ENCODE data around the gene GNAS-AS1. TPM values are rescaled to one million over a fixed set of nuclear protein-coding genes. Genes with fewer than 3 reads are reported as not detected.
"Not testable (repeated sequence)": the region's sequence is repeated elsewhere in the genome, so short reads cannot be mapped to it uniquely, and the experiment has no call there.

GNAS-AS1 gene
- total RNA-seq, 6 experiments from 2014 or later = 1.0 to 1.5 (median 1.3) TPM

DNA sequence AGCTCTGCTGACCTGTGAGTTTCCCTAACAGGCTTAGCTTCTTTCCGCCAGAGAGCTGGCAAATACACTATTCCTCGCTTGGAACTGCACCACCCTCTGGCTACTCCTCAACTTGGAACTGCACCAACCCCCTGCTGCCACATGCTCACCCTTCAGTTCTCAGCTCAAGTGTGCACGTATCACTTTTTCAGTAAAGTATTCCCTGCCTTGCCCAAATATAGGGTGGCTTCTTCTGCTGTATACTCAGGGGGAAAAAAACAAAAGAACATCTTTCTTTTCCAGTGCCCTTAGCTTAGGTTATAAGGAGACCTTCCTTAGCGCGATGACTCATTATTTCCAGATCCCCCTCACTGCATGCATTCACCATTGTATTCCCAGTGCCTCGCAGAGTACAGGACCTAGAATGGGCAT is 21.2 kb downstream of the GNAS-AS1 start:
- TF ChIP-seq, protein P1, sequence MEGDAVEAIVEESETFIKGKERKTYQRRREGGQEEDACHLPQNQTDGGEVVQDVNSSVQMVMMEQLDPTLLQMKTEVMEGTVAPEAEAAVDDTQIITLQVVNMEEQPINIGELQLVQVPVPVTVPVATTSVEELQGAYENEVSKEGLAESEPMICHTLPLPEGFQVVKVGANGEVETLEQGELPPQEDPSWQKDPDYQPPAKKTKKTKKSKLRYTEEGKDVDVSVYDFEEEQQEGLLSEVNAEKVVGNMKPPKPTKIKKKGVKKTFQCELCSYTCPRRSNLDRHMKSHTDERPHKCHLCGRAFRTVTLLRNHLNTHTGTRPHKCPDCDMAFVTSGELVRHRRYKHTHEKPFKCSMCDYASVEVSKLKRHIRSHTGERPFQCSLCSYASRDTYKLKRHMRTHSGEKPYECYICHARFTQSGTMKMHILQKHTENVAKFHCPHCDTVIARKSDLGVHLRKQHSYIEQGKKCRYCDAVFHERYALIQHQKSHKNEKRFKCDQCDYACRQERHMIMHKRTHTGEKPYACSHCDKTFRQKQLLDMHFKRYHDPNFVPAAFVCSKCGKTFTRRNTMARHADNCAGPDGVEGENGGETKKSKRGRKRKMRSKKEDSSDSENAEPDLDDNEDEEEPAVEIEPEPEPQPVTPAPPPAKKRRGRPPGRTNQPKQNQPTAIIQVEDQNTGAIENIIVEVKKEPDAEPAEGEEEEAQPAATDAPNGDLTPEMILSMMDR (IDR thresholded peaks at IDR 0.05) = no peak
- no peak for DNase-seq
- Mint-ChIP-seq H3K4me1 (ENCODE audit: low read depth) (no peaks in the 10 kb centered on the region), H3K9me3 (no peaks in the 10 kb centered on the region), H3K4me3 (no peak overlapping the region), H3K36me3 (ENCODE audit: low read depth) (peaks cover 15% of the 10 kb centered on the region; the same call in 1 of the 2 replicates), H3K27me3 (ENCODE audit: insufficient read depth) (peaks cover 15% of the 10 kb centered on the region), H3K27ac (no peak overlapping the region)

DNA sequence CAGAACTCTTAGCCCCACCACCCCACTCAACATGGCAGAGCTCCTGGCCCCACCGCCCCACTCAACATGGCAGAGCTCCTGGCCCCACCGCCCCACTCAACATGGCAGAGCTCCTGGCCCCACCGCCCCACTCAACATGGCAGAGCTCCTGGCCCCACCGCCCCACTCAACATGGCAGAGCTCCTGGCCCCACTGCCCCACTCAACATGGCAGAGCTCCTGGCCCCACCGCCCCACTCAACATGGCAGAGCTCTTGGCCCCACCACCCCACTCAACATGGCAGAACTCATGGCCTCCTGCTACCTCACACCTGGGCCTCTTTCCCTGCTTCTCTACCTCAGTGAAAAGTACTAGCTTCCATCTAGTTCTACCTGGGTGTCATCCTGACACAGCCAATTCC is 21.9 kb downstream of the GNAS-AS1 start:
- not testable (repeated sequence) for H3K4me3 Mint-ChIP-seq; H3K9me3 Mint-ChIP-seq; H3K27ac Mint-ChIP-seq; DNase-seq; H3K4me1 Mint-ChIP-seq (ENCODE audit: low read depth)
- peaks cover 15% of the 10 kb centered on the region; the same call in 1 of the 2 replicates for H3K36me3 Mint-ChIP-seq (ENCODE audit: low read depth)
- H3K27me3 Mint-ChIP-seq (ENCODE audit: insufficient read depth) = peaks cover 19% of the 10 kb centered on the region

DNA sequence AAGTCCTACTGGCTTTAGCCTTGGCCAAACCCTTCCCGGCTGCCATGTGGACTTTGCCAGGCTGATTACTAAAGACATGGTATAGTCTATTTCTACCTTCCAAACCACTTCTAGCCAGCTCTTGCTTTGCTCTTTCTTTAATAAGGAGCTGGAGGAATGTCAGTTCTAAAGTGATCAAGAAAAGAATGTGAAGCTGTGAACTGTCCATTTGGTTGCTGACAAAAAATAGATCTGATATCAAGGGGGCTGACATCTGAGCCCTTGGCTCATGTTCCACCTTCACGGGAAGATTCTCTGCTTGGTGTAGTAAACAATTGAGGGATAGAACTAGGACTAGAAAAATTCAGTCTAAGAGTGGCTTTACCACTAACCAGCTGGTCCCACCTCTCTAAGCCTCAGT is 22.6 kb downstream of the GNAS-AS1 start:
- Mint-ChIP-seq H3K36me3 (ENCODE audit: low read depth) (peaks cover 15% of the 10 kb centered on the region; the same call in 1 of the 2 replicates), H3K9me3 (no peaks in the 10 kb centered on the region), H3K4me3 (no peak overlapping the region), H3K4me1 (ENCODE audit: low read depth) (no peaks in the 10 kb centered on the region), H3K27ac (no peak overlapping the region), H3K27me3 (ENCODE audit: insufficient read depth) (peaks cover 22% of the 10 kb centered on the region)
- TF ChIP-seq, protein P1 (IDR thresholded peaks at IDR 0.05) = no peak
- no peak for DNase-seq

DNA sequence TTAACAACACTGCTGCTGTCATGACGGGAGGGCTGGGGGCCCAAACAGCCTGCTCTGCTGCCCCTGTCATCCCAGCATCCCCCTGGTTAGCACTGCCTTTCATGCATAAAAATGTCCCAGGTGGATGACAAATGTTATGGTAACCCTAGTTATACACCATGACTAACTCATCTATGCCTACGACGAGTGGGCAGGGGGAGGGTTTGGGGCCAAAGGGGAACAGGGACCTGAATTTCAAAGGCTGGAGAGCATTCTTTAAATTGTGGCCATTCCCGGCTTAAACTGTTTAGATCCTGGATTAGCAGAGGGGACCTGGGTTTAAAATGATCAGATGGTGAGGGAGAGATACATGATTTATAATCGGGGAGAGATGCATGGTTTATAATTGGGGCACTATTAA is 24.4 kb downstream of the GNAS-AS1 start:
- no peak overlapping the region for H3K4me3 Mint-ChIP-seq
- H3K9me3 Mint-ChIP-seq = no peaks in the 10 kb centered on the region
- H3K27me3 Mint-ChIP-seq (ENCODE audit: insufficient read depth) = peaks cover 18% of the 10 kb centered on the region
- H3K4me1 Mint-ChIP-seq (ENCODE audit: low read depth) = no peaks in the 10 kb centered on the region
- DNase-seq = no peak
- H3K36me3 Mint-ChIP-seq (ENCODE audit: low read depth) = peaks cover 15% of the 10 kb centered on the region; the same call in 1 of the 2 replicates
- no peak overlapping the region for H3K27ac Mint-ChIP-seq
- TF ChIP-seq, protein P1 (IDR thresholded peaks at IDR 0.05) = no peak

DNA sequence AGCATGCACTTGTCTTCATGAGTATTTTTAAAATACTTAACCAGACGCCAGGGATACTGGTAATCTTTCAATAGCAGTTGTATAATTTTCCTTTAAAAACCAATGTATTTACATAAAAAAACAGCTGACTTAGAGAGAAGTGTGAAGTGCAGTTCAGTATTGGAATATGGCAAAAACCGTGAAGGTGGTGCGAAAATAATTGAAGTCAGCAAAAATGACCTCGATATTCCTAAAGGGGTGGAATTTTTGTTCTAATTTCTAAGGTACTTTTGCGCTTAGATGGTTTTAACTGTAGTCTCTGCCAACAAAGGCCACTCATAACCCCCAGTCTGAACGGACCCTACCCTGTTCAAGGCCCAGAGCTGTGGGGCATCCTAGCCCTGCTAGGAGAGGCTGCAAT is 25.3 kb downstream of the GNAS-AS1 start:
- Mint-ChIP-seq H3K27me3 (ENCODE audit: insufficient read depth) (peaks cover 26% of the 10 kb centered on the region), H3K4me1 (ENCODE audit: low read depth) (no peaks in the 10 kb centered on the region), H3K9me3 (peaks cover 6% of the 10 kb centered on the region; the same call in 1 of the 2 replicates), H3K36me3 (ENCODE audit: low read depth) (peaks cover 18% of the 10 kb centered on the region), H3K4me3 (no peak overlapping the region), H3K27ac (no peak overlapping the region)
- TF ChIP-seq, protein P1 (IDR thresholded peaks at IDR 0.05) = no peak
- no peak for DNase-seq

DNA sequence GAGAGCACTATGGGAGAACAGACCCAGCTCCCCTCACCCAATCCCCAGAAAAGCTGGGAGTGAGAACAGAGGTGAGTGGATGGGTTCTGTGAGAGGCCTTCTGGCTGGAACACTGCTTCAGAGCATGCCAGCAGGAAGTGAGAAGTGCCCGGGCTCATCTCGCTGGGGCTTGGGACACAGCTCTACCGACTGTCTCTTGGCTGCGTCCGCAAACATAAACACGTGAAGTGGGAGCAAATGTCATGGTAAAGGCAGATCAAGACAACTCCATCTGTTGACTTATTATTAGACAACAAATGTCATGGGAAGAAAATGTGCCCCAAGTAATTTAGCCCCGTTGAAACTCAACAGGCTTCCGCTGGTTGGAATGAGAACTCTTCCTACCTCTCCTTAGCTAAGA is 25.9 kb downstream of the GNAS-AS1 start:
- no peak for DNase-seq
- Mint-ChIP-seq H3K4me1 (ENCODE audit: low read depth) (no peaks in the 10 kb centered on the region), H3K27ac (no peak overlapping the region), H3K9me3 (peaks cover 6% of the 10 kb centered on the region; the same call in 1 of the 2 replicates), H3K4me3 (no peak overlapping the region), H3K27me3 (ENCODE audit: insufficient read depth) (peaks cover 26% of the 10 kb centered on the region), H3K36me3 (ENCODE audit: low read depth) (peaks cover 19% of the 10 kb centered on the region)
- TF ChIP-seq, protein P1 (IDR thresholded peaks at IDR 0.05) = no peak
